Suppressor macrophage treated with lipopolysaccharide for 4 hours (primary cell): ENCODE results near the gene VRK2.
"Not testable (repeated sequence)": the region's sequence is repeated elsewhere in the genome, so short reads cannot be mapped to it uniquely, and the experiment has no call there.

ENCODE experiments used
- DNase-seq: peaks from one replicate; pipeline ENCODE4 v3.0.0-alpha.2; 2020

Gene VRK2

DNA sequence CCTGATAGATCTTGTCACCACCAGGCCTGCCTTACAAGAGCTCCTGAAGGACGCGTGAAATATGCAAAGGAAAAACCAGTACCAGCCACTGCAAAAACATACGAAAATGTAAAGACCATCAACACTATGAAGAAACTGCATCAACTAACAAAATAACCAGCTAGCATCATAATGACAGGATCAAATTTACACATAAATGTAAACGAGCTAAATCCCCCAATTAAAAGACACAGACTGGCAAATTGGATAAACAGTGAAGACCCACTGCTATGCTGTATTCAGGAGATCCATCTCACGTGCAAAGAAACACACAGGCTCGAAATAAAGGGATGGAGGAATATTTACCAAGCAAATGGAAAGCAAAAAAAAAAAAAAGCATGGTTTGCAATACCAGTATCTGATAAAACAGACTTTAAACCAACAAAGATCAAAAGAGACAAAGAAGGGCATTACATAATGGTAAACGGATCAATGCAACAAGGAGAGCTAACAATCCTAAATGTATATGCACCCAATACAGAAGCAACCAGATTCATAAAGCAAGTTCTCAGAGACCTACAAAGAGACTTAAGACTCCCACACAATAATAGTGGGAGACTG lies 123.8 kb downstream of the VRK2 start:
- not testable (repeated sequence) for DNase-seq

DNA sequence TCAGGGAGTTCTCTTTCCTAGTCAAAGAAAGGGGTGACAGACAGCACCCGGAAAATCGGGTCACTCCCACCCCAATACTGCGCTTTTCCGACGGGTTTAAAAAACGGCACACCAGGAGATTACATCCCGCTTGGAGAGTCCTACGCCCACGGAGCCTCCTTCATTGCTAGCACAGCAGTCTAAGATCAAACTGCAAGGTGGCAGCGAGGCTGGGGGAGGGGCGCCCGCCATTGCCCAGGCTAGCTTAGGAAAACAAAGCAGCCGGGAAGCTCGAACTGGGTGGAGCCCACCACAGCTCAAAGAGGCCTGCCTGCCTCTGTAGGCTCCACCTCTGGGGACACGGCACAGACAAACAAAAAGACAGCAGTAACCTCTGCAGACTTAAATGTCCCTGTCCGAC lies 125.2 kb downstream of the VRK2 start:
- DNase-seq: not testable (repeated sequence)

DNA sequence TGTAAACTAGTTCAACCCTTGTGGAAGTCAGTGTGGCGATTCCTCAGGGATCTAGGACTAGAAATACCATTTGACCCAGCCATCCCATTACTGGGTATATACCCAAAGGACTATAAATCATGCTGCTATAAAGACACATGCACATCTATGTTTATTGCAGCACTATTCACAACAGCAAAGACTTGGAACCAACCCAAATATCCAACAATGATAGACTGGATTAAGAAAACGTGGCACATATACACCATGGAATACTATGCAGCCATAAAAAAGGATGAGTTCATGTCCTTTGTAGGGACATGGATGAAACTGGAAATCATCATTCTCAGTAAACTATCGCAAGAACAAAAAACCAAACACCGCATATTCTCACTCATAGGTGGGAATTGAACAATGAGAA lies 130.6 kb downstream of the VRK2 start:
- not testable (repeated sequence) for DNase-seq

DNA sequence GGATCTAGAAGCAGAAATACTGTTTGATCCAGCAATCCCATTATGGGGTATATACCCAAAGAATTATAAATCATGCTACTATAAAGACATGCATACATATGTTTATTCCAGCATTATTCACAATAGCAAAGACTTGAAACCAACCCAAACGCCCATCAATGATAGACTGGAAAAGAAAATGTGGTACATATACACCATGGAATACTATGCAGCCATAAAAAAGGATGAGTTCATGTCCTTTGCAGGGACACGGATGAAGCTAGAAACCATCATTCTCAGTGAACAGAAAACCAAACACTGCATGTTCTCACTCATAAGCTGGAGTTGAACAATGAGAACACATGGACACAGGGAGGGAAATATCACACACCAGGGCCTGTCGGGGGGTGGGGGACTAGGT lies 133.6 kb downstream of the VRK2 start:
- DNase-seq: not testable (repeated sequence)

GRCh38 chr2:58180635-58181034 lies 134.0 kb downstream of the VRK2 start:
- DNase-seq: no peak

GRCh38 chr2:58182527-58182926 lies 135.9 kb downstream of the VRK2 start:
- DNase-seq: no peak

DNA sequence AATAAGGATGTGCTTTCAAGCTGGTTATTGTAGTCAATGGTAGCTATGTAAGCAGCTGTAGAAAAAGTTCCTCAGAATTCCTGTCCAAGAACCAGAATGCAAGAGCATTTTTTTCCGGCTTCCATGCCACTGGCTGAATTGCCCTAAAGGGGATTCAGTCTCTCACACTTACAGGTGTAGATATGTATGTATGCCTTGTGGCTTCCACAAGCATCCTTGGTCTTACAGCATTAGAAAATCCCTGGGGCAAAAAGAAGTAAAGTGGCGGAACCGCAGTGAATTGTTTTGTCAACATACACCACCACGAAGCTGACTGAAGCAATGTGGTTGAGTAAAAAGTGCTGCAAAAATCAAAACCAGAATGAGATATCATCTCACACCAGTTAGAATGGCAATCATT lies 139.9 kb downstream of the VRK2 start:
- no peak for DNase-seq

- not testable (repeated sequence) for DNase-seq
Measured at GRCh38 chr2:58187022-58187421, 140.4 kb downstream of the VRK2 start.

DNA sequence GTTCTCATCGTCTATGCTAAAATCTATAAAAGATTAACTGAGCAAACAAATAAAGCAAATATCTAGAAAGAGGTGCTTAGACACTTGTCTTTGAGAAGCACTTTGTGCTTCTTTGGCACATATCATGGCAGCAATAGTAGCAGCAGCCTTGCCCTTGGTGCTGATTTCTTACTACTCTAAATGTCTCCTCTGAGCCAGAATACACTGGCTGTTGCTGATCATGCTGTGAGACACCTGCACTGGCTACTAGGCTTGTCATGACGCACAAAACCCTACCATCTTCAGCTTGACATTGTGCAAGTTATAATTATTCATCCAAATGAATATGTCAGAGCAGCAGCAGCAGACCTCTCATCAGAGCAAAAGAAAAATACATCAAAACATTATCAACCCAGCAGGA lies 147.9 kb downstream of the VRK2 start:
- DNase-seq: no peak

- DNase-seq: no peak
Measured at GRCh38 chr2:58195662-58196061, 149.1 kb downstream of the VRK2 start.

GRCh38 chr2:58197894-58198293 lies 151.3 kb downstream of the VRK2 start:
- no peak for DNase-seq

DNA sequence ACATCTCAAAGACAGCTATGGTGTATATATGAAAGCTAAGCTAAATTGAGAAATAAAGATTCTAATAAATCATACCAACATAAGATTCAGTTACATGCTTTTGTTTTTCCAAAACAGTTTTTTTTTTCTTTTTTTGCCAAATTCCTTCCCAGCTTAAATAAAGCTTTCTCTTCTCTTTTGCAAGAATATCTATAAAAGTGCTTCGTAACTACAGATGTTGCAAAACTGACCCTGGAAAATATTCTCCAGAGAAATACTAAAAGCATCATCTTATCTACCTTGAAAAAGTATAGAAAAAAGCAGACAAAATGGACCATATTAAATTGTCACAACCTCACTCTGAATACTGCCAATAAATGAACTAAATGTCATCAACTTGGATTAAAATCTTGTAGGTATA lies 155.8 kb downstream of the VRK2 start:
- DNase-seq: no peak

GRCh38 chr2:58203018-58203417 lies 156.4 kb downstream of the VRK2 start:
- no peak for DNase-seq

DNA sequence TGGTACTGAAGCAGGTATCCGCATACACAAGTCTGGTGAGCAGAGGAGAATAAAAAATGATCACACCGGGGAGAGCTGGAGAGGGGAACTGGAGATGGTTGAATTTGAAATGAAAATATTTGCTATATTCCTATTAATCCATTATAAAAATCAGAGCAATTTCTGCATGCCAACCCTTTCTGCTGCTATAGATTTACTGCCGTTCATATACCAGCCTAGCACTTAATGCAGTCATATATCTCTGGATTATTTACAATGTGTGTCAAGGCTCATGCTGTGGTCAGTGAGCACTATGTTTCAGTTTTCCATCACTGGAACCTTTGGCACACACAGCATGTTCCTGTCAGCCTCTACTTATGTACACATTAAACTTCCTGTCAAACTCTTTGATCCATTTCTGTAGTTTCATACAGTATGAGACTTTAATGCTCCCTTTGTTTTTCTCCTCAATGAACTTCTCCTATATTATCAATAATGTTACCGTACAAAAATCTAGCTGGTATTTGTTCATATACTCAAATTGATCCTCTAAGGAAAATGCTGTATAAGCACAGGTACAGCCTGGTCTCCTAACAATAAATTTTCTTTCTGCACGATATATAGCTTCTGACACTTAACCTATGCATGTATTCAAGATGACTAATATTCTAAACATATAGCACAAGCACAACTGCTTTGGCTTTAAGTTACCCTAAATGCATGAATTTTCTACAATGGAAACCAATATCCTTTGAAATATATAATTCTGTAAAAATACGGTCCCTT lies 157.8 kb downstream of the VRK2 start:
- DNase-seq: no peak

DNA sequence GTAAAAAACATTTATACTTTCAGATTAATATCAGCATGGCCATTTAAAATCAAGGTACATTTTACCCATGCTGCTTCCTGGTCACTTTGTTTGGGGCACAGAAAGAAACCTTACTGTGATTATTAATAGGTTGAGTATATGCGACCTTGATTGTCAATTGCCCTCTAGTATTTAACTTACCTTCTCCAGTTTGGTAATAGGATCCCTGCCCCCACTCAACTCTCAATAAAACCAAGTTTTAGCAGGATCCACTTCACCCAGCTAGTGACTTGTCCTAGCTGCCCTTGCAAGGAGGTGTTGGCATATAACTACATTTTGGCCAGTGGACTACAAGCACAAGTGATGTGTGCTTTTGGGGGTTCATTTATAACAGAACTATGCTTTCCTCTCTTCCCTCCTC lies 160.2 kb downstream of the VRK2 start:
- DNase-seq: no peak

GRCh38 chr2:58207189-58207588 lies 160.6 kb downstream of the VRK2 start:
- DNase-seq: no peak
